ENCODE data around the gene CHPT1. TPM values are rescaled to one million over a fixed set of nuclear protein-coding genes. Genes with fewer than 3 reads are reported as not detected.

CHPT1 gene
- polyA plus RNA-seq, 4 donors, result 37.9 to 60.6 (median 45.3) TPM

DNA sequence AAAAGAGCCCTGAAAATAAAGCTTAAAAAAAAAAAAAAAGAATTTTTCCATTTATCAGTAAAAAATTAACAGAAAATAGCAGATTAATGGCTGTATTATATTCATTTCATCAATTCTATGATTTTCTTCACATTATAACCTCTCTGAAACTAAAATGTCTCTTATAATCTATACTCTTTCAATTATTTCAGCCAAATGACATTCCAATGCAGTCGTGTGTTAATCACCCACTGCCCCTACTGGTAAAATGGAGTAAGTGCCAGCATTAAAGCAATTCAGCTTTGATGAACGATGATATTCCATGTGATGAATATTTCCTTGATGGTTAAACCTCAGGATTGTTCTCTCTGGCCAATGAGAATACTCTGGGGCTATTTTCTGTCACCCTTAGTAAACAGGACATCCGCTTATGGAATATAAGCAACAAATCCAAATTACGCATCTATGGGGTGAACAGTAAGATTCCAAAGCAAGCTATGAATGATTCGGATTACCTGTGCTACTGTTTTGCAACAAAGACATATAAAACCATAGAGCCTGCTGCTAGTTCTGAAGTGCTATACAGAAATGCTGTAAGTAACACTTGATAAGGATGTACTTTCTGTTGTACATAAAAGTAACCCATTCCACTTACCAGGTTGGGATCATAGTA lies 62.1 kb downstream of the CHPT1 start:
- DNase-seq (ENCODE audit: low read depth in 4 of 4, low spot score in 3 of 4), result peak in 1 of 4 donors; percentile 11

DNA sequence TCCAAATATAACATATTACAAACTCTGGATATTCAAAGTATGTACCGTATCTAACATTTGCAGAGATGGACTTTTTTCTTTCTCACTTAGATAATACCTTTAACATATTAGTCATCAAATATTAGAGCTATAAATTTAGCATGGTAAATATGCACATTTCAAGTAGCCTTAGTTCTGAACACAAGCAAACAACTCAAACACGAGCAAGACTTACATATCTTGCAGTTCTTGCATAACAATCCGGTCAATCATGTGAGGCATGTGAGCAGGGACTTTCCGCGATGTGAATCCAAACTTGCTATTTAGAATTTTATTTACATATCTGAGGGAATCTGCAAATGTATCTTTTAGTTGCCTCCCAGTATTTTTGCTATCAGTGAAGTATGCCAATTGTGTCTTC lies 63.9 kb downstream of the CHPT1 start:
- DNase-seq (ENCODE audit: low read depth in 4 of 4, low spot score in 3 of 4), result no peak

DNA sequence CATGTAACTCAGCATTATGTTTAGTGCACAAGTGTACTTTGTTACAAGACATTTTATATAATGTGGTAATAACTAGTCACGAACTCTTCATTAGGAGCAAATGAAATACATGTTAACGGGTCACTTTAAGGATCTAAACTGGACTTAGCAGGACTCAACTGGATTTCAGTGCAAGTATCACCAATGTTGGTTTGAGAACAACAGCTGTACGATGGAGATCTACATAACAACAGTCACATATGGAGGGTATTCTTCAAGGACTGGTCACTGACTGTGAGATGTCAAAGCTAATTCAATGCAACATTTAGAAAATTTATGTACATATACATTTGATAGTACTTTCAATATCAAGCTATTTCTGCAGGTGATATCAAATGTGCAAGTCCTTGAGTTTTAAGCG lies 64.3 kb downstream of the CHPT1 start:
- DNase-seq (ENCODE audit: low read depth in 4 of 4, low spot score in 3 of 4), result no peak

DNA sequence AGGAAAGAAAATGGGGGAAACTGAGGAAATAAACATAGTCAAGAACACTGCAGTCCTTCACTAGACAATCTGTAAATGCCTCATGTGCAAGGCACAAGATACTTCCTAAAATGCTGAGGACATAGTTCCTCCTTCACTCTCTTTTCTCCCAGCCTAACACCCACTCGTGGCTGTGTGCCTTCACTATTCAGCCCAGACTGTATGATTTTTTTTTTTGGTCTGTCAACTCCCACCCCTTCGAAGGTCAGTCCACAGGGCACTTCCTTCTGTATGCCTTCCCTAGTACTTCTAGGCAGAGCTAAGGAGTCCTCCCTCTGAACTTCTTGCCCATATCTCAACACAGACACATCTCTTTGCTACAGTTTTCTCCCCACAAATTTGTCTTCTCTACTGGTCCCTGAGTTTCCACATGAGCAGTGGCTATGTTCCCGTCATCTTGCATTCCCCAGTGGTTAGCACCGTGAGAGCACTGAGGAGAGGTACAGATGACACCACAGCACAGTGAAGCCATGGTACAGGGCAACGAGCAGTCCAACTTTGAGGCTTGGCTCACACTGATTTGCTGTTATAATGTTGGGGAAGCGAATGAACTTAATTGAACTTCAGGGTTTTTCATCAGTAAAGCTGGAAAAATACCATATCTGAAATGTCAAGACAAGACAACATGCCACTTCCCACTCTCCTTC lies 65.9 kb downstream of the CHPT1 start:
- DNase-seq (ENCODE audit: low read depth in 4 of 4, low spot score in 3 of 4), result no peak

DNA sequence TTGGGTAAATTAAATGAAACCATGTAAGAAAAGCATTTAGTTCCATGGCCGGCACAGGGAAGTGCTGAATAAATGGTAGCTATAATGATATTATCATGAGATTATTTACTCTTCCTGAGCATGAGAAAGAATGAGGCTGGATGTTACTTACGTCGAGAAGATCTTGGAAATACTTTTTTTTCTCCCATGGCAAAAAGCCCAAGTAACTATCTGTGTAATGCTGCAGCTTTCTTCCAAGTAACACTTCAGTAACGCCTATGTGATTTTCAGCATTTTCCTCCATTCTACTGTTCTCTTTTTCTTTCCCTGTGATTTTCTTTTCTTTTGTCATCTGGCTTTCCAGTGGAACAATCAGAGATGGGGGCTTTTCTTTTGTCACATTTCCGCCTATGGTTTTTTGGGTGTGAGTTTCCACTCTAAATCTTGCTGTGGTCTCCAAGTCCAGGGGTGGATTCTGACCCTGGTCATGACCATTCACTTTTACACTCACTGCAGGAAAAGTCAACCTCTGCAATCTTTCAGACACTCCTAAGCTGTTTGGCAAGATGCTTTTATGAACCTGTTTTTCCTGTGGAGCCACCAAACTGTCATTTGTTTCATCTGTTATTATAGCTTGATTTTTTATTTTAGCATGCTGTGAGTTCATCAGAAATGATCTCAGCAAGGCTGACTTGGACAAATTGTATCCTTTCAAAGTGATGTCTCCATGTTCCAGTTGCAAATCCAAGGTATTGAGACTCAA lies 66.8 kb downstream of the CHPT1 start:
- DNase-seq (ENCODE audit: low read depth in 4 of 4, low spot score in 3 of 4), result no peak

DNA sequence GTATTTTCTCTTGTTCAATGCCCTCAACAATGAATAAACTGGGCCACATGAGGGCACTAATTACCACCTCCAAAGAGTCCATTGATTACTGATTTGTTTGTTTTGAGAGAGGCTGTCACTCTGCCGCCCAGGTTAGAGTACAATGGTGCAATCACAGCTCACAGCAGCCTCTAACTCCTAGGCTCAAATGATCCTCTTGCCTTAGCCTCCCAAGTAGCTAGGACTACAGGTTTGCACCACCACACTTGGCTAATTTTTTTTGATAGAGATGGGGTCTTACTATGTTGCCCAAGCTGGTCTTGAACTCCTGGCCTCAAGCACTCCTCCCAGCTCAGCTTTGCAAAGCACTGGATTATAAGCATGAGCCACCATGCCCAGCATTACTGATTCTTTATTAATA lies 70.1 kb downstream of the CHPT1 start:
- DNase-seq (ENCODE audit: low read depth in 4 of 4, low spot score in 3 of 4), result no peak

DNA sequence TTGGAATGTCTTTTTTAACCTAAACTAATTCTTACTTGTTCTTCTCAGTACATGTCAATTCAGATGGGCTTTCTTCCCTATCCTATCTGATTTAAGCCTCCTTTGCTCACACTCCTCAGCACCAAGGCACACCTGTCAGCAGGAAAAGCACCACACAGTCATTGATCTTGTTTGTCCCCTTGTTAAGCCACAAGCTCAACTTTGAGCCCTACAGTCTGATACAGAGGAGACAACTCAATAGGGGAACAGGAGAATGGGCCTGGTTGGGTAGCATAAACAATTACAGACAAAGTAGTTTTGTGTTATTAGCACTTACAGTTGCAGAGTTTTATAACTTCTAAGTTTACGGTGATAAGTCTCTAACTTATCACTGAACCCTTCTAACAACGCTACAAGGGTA lies 71.3 kb downstream of the CHPT1 start:
- no peak for DNase-seq (ENCODE audit: low read depth in 4 of 4, low spot score in 3 of 4)

DNA sequence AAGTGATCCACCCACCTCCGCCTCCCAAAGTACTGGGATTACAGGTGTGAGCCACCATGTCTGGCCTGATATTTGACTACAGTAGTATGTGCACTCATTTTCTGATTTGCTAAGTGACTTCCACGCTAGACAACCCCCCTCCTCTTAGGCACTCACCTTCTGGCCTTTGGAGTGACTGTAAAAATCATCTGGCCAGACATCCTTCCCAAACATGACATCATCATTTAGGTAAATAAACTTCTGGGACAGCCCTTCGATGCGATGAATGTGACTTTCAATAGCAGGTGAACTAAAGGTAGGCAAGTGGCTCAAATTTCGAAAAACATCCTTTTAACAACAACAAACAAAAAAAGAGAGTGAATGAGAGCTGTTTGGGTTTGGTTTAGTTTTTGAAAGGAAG lies 72.4 kb downstream of the CHPT1 start:
- no peak for DNase-seq (ENCODE audit: low read depth in 4 of 4, low spot score in 3 of 4)

DNA sequence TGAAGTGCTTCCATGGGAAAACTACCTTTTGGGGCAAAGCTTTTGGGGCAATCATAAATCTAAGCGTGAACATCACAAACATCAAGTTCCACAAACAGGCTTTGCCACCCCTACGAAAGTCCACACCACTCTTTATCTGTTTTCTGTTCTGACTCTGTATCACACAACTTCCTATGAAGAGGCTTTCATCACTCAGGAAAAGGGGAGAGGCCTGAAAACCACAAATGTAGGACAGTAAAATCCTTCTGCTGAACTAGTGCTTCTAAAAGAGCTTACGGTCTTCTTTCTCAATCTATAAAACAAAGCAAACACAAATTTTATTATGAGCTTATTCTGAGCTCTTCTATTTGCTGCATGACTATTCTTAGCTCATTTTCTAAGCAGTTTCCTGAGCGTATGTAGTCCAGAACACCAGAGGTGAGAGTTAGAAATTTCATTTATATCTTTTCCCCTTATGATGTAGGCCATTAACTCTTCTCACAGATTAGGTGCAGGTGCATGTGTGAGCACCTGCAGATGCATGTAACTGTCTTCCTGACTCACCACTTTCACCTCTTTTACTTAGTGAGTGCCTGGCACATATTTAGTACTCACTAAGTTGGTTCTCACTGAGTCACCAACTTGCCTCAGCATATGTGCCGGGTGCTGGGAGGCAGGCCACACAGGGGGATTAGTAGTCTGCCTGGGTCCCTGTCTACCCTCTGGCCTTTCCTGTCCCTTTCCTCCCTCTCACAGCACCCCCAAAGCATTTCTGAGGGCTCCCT lies 74.8 kb downstream of the CHPT1 start:
- no peak for DNase-seq (ENCODE audit: low read depth in 4 of 4, low spot score in 3 of 4)

DNA sequence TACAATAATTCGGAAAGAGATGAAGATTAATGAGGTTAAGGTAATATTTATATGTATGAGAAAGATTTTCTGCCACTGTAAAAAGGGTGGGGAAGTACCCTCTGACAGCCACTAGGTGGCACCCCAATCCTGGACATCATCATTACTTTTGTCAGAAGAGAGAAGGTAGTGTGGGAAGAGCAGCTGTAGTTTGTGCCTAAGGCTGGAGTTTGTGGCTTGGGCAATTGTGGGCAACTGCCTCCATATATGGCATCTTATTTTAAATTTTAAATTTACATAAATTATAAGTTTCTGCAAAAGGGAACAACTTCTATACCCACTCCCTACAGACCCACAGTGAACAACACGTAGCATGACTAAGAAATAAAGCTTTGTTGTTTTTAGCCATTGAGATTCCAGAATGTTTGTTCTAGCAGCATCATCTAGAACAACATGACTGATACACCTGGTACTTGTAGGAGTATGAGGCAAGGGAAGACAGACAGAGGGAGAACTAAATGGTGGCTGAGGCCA lies 76.3 kb downstream of the CHPT1 start:
- DNase-seq (ENCODE audit: low read depth in 4 of 4, low spot score in 3 of 4), result peak; percentile 11 to 20 (median 14)

DNA sequence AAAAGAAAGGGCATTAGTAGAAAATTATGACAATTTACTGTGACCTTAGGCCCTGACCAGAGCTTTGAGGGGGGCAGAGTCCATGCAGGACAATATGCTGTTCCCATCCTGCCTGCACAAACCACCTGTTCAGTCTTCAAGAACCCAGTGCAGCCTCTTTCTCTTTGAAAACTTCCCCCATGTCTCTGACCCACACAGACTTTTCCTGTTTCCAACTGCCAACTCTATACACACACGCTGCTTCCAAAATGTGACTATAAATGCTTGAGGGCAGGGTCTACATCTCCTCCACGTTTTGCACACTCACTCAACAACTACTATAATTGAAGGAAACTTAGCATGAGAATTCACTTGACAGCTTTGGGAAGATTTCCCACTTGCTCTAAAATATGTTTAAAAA lies 78.4 kb downstream of the CHPT1 start:
- DNase-seq (ENCODE audit: low read depth in 4 of 4, low spot score in 3 of 4), result no peak

DNA sequence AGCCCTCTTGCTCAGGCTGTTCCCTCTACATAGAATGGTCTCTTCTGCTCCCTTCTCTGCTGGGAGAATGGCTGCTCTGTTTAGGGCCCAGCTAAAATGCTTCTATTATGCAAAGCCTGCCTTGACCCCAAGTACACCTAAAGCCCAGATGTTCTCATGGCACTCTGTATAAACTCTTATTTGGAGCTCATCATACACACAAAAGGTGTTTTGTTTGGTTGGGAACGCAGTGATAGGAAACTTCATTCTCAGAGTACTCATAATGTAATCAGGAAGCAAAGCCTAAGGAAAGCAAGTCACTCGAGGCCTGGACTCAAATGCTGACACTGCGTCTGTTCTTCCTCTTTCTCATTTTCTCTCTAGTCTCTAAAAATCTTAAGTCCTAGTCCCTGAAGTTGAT lies 80.0 kb downstream of the CHPT1 start:
- DNase-seq (ENCODE audit: low read depth in 4 of 4, low spot score in 3 of 4), result no peak

DNA sequence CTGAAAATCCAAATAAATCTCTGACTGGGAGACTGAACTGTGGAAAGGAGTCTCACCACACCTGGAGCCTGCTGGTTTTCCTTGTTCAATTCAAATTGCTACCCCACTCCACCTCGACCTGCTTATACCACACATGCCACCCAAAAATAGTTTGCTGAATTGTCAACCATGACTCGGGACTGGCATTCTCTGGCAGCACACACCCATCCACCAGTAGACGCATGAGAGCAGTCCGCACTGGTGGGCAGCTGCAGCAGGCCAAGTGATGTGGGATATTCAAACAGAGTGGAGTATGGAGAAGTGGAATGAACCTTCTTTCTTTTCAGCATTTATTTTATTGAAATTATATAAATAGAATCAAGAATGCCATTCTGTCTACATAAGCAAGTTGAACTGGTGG lies 80.5 kb downstream of the CHPT1 start:
- DNase-seq (ENCODE audit: low read depth in 4 of 4, low spot score in 3 of 4), result no peak

Other genes with a start within 250 kb of the CHPT1 start
- gene SPIC, start 222.3 kb upstream of the CHPT1 start, polyA plus RNA-seq (ENCODE audit: insufficient read length in 4 of 4), result not detected
- under 1 TPM in 2 of 4 donors, not detected in 2; 0.11 to 0.21 TPM for gene MYBPC1, start 102.7 kb upstream of the CHPT1 start, polyA plus RNA-seq (ENCODE audit: insufficient read length in 4 of 4)
- gene SYCP3, start 41.8 kb downstream of the CHPT1 start, polyA plus RNA-seq (ENCODE audit: insufficient read length in 4 of 4), result 1 to 10 TPM in 3 of 4 donors, under 1 TPM in 1; 0.21 to 2.0 (median 1.3) TPM
- gene GNPTAB, start 133.3 kb downstream of the CHPT1 start, polyA plus RNA-seq (ENCODE audit: insufficient read length in 4 of 4), result 10 to 100 TPM; 29.1 to 38.5 (median 36.8) TPM
- gene DRAM1, start 179.9 kb downstream of the CHPT1 start, polyA plus RNA-seq (ENCODE audit: insufficient read length in 4 of 4), result 10 to 100 TPM; 13.4 to 20.8 (median 20.2) TPM

All from left renal pelvis (tissue), 4 donors.